Measurements from ENCODE around the gene CXCL13.
"Not testable (repeated sequence)": the region's sequence is repeated elsewhere in the genome, so short reads cannot be mapped to it uniquely, and the experiment has no call there.

Gene CXCL13

GRCh38 chr4:77605210-77605902 is at the start of gene CXCL13:
CXCL13 (plus strand) TSS chr4:77605820; CDS start chr4:77605866, 46 bp downstream.
- no peak for DNase-seq

- DNase-seq = no peak
These were observed 45.5 kb upstream of the CXCL13 start for GRCh38 chr4:77560170-77560569.

- DNase-seq = not testable (repeated sequence)
These were observed 43.9 kb upstream of the CXCL13 start for GRCh38 chr4:77561720-77562119.

- no peak for DNase-seq
These were observed 41.4 kb upstream of the CXCL13 start for GRCh38 chr4:77564231-77564630.

- DNase-seq = no peak
These were observed 39.5 kb upstream of the CXCL13 start for GRCh38 chr4:77566148-77566547.

- DNase-seq = no peak
These were observed 38.1 kb upstream of the CXCL13 start for GRCh38 chr4:77567549-77567948.

- not testable (repeated sequence) for DNase-seq
These were observed 35.0 kb upstream of the CXCL13 start for GRCh38 chr4:77570508-77571214.

- DNase-seq = no peak
These were observed 29.3 kb upstream of the CXCL13 start for GRCh38 chr4:77576351-77576750.

GRCh38 chr4:77578145-77578544 is 27.5 kb upstream of the CXCL13 start:
- DNase-seq = no peak

GRCh38 chr4:77579406-77580076 is 26.1 kb upstream of the CXCL13 start:
- DNase-seq = peak; percentile 10

GRCh38 chr4:77581724-77582123 is 23.9 kb upstream of the CXCL13 start:
- DNase-seq = peak; percentile 63

- no peak for DNase-seq
These were observed 23.5 kb upstream of the CXCL13 start for GRCh38 chr4:77582156-77582555.

GRCh38 chr4:77582711-77583110 is 22.9 kb upstream of the CXCL13 start:
- DNase-seq = no peak

GRCh38 chr4:77586951-77587383 is 18.7 kb upstream of the CXCL13 start:
- peak; percentile 81 for DNase-seq

- no peak for DNase-seq
These were observed 15.1 kb upstream of the CXCL13 start for GRCh38 chr4:77590482-77590881.

GRCh38 chr4:77591532-77591931 is 14.1 kb upstream of the CXCL13 start:
- no peak for DNase-seq

GRCh38 chr4:77593101-77593500 is 12.5 kb upstream of the CXCL13 start:
- peak; percentile 39 for DNase-seq

GRCh38 chr4:77593993-77594392 is 11.6 kb upstream of the CXCL13 start:
- no peak for DNase-seq

- DNase-seq = no peak
These were observed 10.2 kb upstream of the CXCL13 start for GRCh38 chr4:77595364-77595973.

GRCh38 chr4:77599378-77599777 is 6.2 kb upstream of the CXCL13 start:
- DNase-seq = peak; percentile 36

GRCh38 chr4:77600521-77601451 is 4.8 kb upstream of the CXCL13 start:
- peak; percentile 30 for DNase-seq

GRCh38 chr4:77601614-77602187 is 3.9 kb upstream of the CXCL13 start:
- DNase-seq = no peak
